ENCODE results near the gene CLEC4M.
A peak's percentile ranks its signal among the peaks of the same experiment; 100 is the strongest.
"Not testable (repeated sequence)": the region's sequence is repeated elsewhere in the genome, so short reads cannot be mapped to it uniquely, and the experiment has no call there.

Gene CLEC4M

GRCh38 chr19:7773841-7774240, 10.8 kb downstream of the CLEC4M start:
- DNase-seq (ENCODE audit: low spot score): no peak

GRCh38 chr19:7775761-7776160, 12.7 kb downstream of the CLEC4M start:
- DNase-seq (ENCODE audit: low spot score): no peak

- no peak for DNase-seq (ENCODE audit: low spot score)
These were observed 15.0 kb downstream of the CLEC4M start for GRCh38 chr19:7778081-7778480.

GRCh38 chr19:7779631-7780486, 16.8 kb downstream of the CLEC4M start:
- no peak for DNase-seq (ENCODE audit: low spot score)

GRCh38 chr19:7781157-7781556, 18.1 kb downstream of the CLEC4M start:
- no peak for DNase-seq (ENCODE audit: low spot score)

DNA sequence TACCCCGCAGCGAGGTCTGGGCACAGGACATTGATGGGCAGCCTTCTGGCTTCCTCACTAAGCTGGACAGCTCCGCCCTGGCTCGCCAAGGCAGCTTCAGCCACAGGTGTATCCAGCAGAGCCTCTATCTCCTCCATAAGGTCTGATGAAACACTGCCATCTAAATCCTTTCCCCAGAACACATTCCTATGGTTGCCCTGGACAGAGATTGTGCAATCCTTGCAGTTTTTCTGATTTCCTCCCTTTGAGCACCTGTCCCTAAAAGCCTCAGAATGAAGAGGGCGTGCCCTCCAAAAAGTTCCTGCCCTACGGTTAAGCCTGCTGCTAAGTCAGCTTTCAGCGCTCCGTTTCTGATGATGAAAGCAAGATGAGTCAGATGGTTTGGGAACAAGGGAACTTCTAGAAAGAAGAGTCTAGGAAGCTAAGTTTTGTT, 21.0 kb downstream of the CLEC4M start:
- DNase-seq (ENCODE audit: low spot score): peak; percentile 91

GRCh38 chr19:7784856-7785255, 21.8 kb downstream of the CLEC4M start:
- no peak for DNase-seq (ENCODE audit: low spot score)

- no peak for DNase-seq (ENCODE audit: low spot score)
These were observed 24.1 kb downstream of the CLEC4M start for GRCh38 chr19:7787141-7787540.

DNA sequence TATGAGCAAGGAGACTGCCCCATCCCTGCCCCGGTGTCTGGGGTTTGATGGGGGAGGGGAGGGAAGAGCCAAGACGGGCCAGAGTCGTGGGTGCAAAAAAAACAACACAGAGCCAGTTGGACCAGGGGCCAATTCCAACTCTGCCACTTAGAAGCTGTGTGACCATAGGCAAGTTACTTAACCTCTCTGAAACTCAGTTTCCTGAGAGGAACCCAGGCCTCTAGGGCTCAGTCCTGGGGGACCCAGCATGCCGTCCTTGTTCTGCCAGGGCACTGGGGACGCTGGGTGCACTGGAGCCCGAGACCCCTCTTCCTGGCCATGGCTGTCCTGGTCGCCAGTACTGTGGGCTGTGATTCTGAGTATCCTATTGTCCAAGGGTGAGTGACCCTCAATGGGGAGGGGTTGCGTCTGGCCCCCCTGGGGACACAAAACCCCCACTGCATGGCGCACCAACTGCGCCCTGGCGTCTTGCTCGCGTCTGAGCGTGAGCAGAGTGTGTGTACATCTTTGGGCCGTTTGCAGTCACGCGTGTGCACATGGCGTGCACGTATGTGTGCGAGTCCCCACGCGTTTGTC, 24.6 kb downstream of the CLEC4M start:
- no peak for DNase-seq (ENCODE audit: low spot score)

DNA sequence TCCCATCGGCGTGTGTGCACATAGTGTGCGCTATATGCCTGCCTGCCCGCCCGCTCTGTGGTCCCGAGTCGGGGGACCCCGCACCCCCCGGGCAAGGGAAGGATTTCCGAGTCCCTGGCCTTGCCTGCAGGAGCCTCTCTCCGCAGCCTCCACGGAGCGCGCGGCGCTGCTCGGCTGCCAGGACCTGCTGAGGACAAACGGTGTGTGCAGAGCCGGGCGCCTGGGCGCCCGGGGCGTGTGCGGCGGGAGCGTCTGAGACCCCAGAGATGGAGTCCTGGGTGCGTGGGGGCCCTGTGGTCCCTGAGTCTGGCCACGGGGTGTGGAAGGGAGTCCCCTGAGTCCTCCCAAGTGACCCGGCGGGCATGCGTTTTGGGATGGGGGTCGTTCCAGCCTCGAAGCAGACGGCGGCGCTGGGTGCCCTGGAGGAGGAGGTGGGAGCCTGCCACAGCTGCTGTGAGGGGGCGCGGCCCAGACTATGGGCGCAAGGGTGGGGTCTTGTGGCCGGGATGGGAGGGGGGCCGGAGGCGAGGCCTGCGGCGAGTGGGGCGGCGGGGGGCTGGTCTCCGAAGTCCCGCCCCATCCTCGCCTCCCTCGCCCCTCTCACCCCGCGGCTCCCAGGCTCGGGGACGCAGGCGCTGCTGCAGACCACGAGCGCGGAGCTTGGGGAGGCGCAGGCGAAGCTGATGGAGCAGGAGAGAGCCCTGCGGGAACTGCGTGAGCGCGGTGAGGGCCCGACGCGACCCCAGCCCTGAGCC, 25.3 kb downstream of the CLEC4M start:
- DNase-seq (ENCODE audit: low spot score): no peak

GRCh38 chr19:7788933-7789323, 25.9 kb downstream of the CLEC4M start:
- DNase-seq (ENCODE audit: low spot score): no peak

DNA sequence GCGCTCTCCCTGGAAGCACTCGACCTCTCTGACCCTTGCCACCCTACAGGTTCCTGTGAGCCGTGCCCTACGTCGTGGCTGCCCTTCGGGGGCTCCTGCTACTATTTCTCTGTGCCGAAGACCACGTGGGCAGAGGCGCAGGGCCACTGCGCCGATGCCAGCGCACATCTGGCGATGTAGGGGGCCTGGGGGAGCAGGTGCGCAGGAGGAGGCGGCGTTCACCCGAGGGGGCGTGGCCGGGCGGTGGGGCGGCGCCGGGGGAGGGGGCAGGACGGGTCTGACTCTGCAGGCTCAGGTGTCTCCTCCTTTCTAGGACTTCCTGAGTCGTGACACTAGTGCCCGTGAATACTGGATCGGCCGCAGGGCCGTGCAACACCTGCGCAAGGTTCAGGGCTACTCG, 26.4 kb downstream of the CLEC4M start:
- no peak for DNase-seq (ENCODE audit: low spot score)

GRCh38 chr19:7790416-7790815, 27.4 kb downstream of the CLEC4M start:
- DNase-seq (ENCODE audit: low spot score): no peak

- DNase-seq (ENCODE audit: low spot score): no peak
These were observed 29.2 kb downstream of the CLEC4M start for GRCh38 chr19:7792281-7792680.

GRCh38 chr19:7792701-7793100, 29.7 kb downstream of the CLEC4M start:
- DNase-seq (ENCODE audit: low spot score): not testable (repeated sequence)

GRCh38 chr19:7793493-7793892, 30.4 kb downstream of the CLEC4M start:
- DNase-seq (ENCODE audit: low spot score): no peak

GRCh38 chr19:7795555-7796161, 32.6 kb downstream of the CLEC4M start:
- no peak for DNase-seq (ENCODE audit: low spot score)

GRCh38 chr19:7799640-7800355, 36.8 kb downstream of the CLEC4M start:
- DNase-seq (ENCODE audit: low spot score): peak; percentile 75

DNA sequence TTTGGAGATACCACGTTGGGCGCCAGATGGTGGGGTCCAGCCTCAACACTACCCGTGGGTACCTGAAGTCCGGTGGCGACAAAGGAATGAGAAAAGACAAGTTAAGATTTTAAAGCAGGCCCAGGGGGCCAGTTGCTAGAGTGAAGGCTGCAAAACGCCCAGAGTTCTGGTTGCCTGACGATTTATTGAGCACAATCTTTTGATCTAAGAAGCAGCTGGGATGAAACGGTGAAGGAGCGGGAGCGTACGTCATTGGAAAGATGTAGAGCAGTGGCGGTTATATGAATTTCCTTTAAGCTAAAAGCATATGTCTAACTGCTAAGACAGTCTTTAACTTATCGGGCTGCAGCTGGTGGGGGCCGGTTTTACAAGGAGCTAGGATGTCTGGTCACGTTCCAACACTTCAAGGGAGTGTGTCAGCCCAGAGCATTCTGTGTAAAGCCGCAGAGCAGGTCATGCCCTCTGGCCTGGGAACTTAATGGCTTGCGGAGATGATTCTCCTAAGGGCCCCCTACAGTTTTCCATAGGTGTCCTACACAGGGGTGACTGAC, 38.1 kb downstream of the CLEC4M start:
- DNase-seq (ENCODE audit: low spot score): no peak

DNA sequence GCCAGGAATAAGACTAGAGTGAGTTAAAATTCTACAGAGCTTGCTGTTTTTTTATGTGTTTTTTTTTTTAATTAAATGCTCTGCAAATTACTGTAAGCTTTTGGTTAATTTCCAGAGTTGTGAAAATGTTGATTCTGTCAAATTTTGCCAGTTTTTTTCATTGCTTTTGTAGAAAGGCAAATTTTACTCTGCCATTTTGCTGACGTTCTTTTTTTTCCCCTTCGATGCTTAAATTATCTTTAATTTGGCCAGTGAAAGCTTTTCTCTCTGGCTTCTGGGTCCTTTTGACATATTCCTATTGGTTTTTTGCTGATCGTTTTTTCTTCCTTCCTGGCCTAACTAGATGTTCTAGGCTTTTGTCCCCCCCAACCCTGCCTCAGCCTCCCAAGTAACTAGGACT, 43.2 kb downstream of the CLEC4M start:
- DNase-seq (ENCODE audit: low spot score): no peak

GRCh38 chr19:7806876-7807275, 43.8 kb downstream of the CLEC4M start:
- DNase-seq (ENCODE audit: low spot score): no peak

DNA sequence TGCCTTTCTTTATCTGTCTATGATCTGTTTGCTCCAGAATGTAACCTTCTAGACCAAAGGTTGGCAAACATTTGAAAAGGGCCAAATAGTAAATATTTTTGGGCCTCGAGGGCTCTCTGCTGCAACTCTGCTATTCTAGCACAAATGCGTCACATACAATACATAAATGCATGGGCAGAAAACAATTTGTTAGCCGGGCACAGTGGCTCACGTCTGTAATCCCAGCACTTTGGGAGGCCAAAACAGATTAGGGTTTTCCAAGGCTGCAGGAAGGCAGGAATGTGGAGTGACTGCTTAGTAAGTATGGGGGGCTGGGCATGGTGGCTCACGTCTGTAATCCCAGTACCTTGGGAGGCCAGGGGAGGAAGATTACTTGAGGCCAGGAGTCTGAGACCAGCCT, 45.1 kb downstream of the CLEC4M start:
- DNase-seq (ENCODE audit: low spot score): no peak

All from SW480 (cell line).